GM21360 (cell line): Measurements from ENCODE around the gene IFT74.

Experiments used
- ATAC-seq: cut with Tn5 transposase; IDR thresholded peaks from one replicate; pipeline ENCODE4 v1.9.1; 2021; ENCODE audit warnings: mild to moderate bottlenecking, moderate library complexity; ENCODE audit not compliant: unreplicated experiment

The IFT74 gene

GRCh38 chr9:26973989-26974388 is 17.8 kb downstream of the IFT74 start:
- ATAC-seq, result no peak

GRCh38 chr9:26974927-26975326 is 18.7 kb downstream of the IFT74 start:
- ATAC-seq, result no peak

GRCh38 chr9:26975728-26976707 is 19.8 kb downstream of the IFT74 start:
- no peak for ATAC-seq

- ATAC-seq, result peak; percentile 65
Observed at GRCh38 chr9:26983340-26983739, 27.1 kb downstream of the IFT74 start.

GRCh38 chr9:26995810-26996209 is 39.6 kb downstream of the IFT74 start:
- no peak for ATAC-seq

GRCh38 chr9:27003426-27004077 is 47.3 kb downstream of the IFT74 start:
- ATAC-seq, result no peak

- no peak for ATAC-seq
Observed at GRCh38 chr9:27005491-27005890, 49.3 kb downstream of the IFT74 start, which contains the start of gene LRRC19. LRRC19 (minus strand) TSS chr9:27005672; CDS start chr9:26999694, 5,978 bp downstream.

- no peak for ATAC-seq
Observed at GRCh38 chr9:27019589-27019988, 63.4 kb downstream of the IFT74 start.

GRCh38 chr9:27022920-27023319 is 66.7 kb downstream of the IFT74 start:
- no peak for ATAC-seq

GRCh38 chr9:27029186-27029585 is 73.0 kb downstream of the IFT74 start:
- no peak for ATAC-seq

- ATAC-seq, result peak; percentile 91
Observed at GRCh38 chr9:27033815-27034403, 77.7 kb downstream of the IFT74 start.

GRCh38 chr9:27037499-27037898 is 81.3 kb downstream of the IFT74 start:
- no peak for ATAC-seq

GRCh38 chr9:27041746-27042145 is 85.5 kb downstream of the IFT74 start:
- ATAC-seq, result no peak

GRCh38 chr9:27042476-27042875 is 86.3 kb downstream of the IFT74 start:
- ATAC-seq, result no peak

GRCh38 chr9:27043176-27043575 is 87.0 kb downstream of the IFT74 start:
- no peak for ATAC-seq

GRCh38 chr9:27047136-27047535 is 90.9 kb downstream of the IFT74 start:
- no peak for ATAC-seq

GRCh38 chr9:27053369-27054022 is 97.3 kb downstream of the IFT74 start:
- no peak for ATAC-seq

GRCh38 chr9:27054125-27054524 is 97.9 kb downstream of the IFT74 start:
- ATAC-seq, result no peak

GRCh38 chr9:27054841-27055240 is 98.6 kb downstream of the IFT74 start:
- no peak for ATAC-seq

GRCh38 chr9:27059412-27059811 is 103.2 kb downstream of the IFT74 start:
- ATAC-seq, result no peak

- no peak for ATAC-seq
Observed at GRCh38 chr9:27059907-27060306, 103.7 kb downstream of the IFT74 start.
